Lung microvascular endothelial cell (primary cell): Measurements from ENCODE around the gene SPINT2. TPM values are rescaled to one million over a fixed set of nuclear protein-coding genes. Genes with fewer than 3 reads are reported as not detected.
A peak's percentile ranks its signal among the peaks of the same experiment; 100 is the strongest.
"Not testable (repeated sequence)": the region's sequence is repeated elsewhere in the genome, so short reads cannot be mapped to it uniquely, and the experiment has no call there.

Experiments
- DNase-seq, 2 donors: peaks; one replicate each; pipeline versions ENCODE4 v3.0.0 to v3.0.0-alpha.2; 2010; ENCODE audit warnings: low read depth in 2 of 2
- total RNA-seq: library from RNA; depleted of rRNA; stranded (reverse); fragments of >200 nt; gene quantifications from 2 replicates; pipeline ENCODE4 v1.2.1, GENCODE V29; 2014

Gene SPINT2, protein sequence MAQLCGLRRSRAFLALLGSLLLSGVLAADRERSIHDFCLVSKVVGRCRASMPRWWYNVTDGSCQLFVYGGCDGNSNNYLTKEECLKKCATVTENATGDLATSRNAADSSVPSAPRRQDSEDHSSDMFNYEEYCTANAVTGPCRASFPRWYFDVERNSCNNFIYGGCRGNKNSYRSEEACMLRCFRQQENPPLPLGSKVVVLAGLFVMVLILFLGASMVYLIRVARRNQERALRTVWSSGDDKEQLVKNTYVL
- 26.8 and 27.0 TPM in 2 replicates for total RNA-seq

DNA sequence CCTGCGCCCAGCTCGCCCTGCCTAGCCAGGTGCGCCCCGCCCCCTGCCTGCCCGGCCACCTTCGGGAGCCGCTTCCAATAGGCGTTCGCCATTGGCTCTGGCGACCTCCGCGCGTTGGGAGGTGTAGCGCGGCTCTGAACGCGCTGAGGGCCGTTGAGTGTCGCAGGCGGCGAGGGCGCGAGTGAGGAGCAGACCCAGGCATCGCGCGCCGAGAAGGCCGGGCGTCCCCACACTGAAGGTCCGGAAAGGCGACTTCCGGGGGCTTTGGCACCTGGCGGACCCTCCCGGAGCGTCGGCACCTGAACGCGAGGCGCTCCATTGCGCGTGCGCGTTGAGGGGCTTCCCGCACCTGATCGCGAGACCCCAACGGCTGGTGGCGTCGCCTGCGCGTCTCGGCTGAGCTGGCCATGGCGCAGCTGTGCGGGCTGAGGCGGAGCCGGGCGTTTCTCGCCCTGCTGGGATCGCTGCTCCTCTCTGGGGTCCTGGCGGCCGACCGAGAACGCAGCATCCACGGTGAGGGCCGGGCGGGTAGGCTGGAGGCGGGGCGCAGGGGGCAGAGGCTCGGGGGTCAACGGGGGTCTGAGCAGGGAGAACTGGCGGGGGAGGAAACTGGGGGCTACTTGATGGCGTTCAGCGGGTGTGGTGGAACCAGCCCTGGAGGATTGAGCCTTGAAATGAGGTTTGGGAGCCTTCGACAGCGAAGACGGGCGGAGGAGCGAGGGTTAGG is at the start of gene SPINT2:
Gene SPINT2, plus strand, starts transcription at position 88 of the 727 bp plus-strand sequence. Its CDS starts 320 bp downstream, at position 408.
- DNase-seq = peak in 1 of 2 donors; percentile 40

DNA sequence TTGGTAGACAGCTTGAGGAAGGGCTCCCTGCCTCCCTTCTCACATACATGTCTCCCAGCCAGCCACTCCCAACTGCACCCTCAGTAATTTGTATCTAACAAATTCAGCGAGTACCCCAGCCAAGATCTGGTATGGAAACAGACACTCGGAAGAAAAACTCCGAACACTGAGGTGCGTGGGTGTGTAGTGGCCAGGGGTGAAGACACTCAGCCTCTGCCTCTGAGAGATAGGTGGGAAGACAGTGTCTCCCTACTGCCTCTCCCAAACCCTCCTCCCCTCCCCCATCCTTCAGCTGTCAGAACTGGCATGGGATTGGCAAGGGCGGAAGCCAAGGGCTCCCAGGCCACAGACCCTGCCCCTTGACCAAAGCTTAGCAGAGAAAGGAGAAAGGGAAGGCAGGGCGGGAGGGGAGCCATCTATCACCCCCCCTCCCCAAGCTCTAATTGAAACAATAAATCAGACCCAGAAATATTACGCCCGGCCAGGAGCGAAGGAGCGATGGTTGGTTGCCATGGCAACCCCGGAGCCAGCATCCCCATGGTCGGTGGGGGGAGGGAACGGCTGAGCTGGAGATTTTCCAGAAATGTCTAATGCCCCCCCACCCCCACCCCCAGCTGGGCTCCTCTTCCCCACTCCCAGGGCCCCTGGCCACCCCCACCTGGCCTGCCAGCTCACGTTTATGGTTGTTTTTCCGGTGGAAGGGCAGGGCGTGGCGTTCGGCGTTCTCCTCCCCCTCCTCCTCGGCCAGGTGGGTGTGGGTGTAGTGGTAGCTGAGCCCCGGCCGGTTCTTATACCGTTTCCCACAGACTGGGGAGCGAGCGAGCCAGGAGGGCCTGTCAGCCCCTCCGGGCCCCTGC is 47.4 kb upstream of the SPINT2 start:
- DNase-seq = no peak

DNA sequence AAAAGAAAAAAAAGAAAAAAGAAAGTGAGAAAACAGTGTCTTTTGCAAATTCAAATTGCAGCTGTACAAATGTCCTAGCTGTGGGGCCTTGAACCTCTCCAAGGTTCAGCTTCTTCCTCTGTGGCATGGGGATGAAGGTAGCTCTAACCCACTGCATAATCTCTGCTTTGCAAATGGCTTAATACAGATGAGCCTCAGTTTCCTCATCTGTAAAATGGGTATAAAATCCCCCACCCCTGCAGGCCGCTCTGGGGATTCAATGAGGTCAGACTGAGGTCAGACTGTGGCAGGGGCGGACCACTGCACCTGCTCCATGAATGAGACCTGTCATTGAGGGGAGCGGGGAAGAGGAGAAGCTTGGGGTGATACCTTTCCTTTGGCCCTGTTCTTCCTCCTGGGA is 46.2 kb upstream of the SPINT2 start:
- DNase-seq = no peak

DNA sequence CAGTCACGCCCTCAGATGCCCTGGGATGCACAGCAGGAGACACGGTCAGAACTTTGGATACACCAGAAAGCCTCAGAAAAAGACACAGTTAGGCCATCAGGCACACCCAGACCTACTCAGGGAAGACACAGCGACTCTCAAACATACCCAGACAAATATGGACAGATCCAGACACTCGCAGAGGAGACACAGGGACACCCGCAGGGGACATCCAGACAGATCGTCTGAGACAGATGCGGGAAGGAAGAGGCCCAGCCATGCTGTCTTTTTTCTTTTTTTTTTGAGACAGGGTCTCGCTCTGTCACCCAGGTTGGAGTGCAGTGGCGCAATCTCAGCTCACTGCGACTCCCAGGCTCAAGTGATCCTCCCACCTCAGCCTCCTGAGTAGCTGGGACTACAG is 45.2 kb upstream of the SPINT2 start:
- DNase-seq = no peak

DNA sequence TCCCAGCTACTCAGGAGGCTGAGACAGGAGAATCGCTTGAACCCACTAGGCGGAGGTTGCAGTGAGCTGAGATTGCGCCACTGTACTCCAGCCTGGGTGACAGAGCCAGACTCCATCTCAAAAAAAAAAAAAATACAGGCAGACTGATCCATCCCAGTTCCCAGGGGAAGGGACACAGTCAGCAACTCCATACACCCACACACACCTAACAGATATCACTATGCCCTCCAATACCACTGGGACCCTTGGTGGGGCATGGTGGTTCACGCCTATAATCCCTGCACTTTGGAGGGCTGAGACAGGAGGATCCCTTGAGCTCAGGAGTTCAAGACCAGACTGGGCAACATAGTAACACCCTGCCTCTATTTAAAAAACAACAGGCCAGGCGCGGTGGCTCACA is 43.0 kb upstream of the SPINT2 start:
- DNase-seq = no peak

DNA sequence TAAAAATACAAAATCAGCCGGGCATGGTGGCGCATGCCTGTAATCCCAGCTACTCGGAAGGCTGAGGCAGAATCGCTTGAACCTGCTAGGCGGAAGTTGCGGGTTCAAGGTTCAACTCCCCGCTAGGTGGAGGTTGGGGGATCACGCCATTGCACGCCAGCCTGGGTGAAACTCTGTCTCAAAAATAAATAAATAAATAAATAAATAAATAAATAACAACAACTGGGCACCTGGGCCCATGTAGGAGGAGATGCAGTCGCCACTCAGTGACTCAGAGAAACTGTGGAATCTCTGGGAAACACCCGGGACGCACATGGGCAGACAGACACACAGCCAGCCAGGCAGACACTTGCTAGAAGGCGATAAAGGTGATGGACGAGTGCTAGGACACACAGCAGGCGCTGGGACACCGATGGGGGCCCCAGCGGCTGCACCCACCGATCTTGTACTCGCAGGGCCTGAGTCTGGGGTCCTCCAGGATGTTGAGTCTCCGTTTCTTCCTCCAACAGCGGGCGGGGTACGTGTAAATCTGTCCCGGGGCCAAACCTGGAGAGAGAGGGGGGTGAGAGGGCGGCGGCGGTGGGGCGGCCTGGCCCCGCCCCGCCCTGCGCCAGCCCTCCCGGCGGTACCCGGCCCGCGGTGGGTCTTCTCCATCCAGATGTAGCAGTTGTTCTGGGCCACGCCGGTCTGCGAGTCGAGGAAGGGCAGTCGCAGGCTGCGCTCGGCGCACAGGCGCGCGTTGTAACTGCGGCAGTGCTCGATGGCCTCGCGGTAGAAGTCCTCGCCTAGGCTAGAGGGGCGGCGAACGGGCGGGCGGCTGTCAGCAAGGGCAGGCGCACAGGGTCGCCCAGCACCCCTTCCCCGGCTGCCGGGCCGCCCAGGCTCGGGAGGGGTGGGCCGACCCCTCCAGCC is 42.2 kb upstream of the SPINT2 start:
- no peak for DNase-seq

DNA sequence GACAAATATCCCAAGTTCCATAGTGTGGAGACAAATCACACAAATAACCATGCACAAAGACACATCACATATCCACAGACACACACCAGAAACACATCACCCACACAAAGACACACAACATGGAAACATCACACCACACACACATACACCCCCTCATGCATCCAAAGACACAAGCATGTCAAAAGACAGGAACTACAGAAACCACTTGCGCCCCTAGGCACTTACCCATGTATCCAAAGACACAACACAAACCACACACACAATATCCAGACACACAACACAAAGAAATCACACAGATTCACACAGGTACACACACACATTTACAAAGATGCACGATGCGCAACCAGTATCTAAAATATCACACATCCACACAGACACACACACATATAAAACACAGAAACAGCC is 41.3 kb upstream of the SPINT2 start:
- no peak for DNase-seq

DNA sequence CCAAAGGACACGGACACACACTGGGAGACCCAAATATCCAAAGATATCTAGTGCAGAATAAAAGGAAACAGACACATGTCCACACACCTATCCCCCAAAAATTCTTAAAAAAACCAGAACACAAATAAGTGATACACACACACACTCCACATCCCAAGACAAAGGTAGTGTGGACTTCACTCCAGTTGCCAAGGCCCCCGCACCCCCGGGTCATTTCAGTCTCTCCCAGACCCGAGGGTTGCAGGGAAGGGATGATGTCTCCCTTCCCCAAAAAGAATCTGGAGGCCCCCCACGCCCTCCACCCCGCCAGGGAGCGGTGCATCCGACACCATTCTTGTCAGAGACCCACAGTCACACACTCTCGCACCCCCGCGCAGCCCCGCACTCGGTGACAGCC is 40.8 kb upstream of the SPINT2 start:
- DNase-seq = no peak

DNA sequence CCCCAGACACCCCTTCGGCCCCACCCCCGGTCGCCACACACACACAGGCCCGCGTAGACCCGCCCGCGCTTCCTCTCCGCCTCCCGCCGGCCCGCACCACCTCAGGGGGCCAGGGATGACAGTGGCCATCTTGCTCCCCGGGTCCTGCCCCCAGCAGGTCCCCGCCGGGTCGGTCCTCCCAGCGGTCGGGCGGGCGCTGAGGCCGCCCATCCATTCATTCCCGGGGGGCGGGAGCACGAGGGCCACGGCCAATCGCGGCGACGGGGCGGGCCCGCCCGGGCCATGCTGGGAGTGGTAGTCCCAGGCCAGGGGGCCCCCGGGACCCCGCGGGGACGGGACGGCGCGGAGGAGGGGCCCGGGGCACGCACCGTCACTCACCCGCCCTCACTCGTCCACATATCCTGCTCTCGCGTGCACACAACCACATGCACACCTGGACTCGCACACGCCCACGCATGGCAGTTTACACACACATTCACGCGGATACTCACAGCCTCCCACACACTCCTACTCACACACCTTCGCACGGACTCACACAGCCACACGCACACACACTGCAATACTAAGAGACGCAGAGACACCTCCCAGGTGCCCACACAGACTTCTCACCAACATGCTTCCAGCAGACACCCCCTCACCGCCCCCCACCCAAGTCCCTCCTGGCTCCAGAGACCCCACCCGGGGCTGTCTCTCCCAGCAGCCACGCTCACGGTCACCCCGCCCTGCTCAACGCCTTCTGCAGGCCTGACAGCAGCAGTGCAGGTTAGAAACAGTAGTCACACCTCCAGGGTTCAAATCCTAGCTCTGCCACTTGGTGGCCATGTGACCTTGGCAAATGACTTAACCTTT is 40.1 kb upstream of the SPINT2 start, which contains the start of gene DPF1:
Gene DPF1, minus strand, starts transcription at position 209 of the 849 bp plus-strand sequence. Its CDS starts 80 bp downstream, at position 129.
- DNase-seq = peak; percentile 56 to 60

DNA sequence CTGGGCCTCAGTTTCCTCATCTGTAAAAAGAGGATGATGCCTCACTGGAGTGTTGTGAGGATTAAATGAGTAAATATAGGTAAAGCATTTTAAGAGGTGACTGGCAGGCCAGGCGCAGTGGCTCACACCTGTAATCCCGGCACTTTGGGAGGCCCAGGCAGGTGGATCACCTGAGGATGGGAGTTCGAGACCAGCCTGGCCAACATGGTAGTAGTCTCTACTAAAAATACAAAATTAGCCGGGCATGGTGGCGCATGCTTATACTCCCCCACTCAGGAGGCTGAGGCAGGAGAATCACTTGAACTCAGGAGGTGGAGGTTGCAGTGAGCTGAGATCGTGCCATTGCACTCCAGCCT is 39.5 kb upstream of the SPINT2 start:
- DNase-seq = not testable (repeated sequence)

DNA sequence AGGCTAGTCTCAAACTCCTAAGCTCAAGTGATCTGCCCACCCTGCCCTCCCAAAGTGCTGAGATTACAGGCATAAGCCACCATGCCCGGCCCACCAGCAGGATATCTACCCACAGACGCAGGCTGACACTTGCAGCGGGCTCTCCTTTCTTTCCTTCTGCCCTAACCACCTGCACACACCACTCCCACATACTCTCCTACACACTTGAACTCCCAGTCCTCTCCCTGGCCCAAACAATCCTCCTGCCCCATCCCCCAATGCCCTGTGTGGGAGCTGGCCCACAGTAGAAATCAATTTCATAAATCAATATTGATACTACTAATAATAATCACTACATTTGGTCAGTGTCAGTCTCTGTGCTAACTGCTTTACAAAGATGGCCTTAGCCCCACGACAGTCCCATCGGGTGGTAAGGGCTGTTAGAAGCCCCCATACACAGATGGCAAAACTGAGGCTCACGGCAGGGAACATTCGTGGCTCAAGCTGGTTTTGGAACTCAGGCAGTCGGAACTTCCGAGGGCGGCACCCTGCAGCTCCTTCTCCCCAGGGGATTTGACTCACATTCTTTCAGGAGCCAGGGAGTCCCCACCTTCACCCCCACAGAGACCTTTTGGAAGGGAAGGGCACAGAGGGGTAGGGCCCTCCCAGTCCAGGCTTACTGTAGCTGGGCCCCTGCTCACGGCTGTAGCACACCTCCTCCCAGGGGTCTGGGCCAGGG is 36.9 kb upstream of the SPINT2 start:
- DNase-seq = no peak

DNA sequence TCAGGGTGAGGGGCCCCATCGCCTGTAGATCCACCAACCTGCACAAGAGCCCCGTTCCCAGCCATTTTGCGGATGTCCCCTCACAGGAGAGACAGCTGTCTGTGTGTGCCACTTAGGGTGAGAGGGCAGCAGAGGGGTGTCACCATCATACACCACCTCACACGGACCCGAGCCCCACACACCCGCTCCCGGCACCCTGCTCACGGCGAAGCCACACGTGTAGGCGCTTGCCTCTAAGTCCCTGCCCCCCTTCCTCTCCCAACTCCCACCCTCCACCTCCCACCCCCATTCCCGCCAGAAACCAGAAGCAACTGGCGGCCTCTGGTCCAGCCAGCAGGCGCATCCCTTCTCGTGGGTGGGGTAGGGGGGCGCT is 36.4 kb upstream of the SPINT2 start:
- DNase-seq = no peak

DNA sequence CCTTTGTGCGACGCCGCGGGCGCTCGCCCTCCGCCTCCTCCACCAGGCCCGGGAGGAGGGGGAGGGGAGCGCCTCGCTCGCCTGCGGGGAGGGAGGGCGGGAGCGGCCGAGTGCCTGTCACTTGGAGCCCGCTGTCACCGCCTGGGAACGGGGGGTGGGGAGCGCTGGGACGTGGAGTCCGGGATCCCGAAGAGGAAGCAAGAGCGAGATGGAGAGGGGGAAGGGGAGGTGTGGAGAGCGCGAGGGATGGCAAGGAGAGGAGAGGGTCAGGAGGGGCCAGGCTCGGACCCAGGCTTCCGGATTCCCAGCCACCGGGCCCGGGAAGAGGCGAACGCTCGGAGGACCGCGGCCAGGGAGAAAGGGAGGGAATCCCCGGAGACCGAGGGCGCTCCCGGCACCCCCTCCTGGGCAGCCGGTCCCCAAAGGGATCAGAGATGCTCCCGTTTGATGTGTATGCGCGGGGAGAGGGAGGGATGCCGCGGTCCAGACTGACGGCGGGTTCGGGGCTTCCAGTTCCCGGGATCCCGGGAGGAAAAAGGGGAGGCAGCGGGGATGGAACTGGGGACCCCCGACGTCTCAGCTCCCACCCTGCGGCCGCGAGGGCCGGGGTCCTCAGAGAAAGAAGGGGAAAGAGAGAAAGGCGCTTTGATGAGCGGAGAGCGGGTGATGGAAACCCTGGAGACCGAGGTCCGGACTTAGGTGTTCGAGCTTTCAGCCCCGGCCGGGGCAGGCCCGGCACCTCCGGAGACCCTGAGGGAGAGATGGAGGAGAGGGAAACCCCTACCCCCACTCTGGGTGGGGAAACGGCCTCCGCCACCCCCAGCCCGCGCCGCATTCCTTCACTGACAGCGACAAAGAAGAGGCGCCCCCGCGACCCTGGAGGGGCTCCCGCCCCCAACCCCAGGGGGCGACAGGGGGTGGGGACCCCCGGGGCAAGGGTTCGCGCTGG is 35.6 kb upstream of the SPINT2 start:
- no peak for DNase-seq

DNA sequence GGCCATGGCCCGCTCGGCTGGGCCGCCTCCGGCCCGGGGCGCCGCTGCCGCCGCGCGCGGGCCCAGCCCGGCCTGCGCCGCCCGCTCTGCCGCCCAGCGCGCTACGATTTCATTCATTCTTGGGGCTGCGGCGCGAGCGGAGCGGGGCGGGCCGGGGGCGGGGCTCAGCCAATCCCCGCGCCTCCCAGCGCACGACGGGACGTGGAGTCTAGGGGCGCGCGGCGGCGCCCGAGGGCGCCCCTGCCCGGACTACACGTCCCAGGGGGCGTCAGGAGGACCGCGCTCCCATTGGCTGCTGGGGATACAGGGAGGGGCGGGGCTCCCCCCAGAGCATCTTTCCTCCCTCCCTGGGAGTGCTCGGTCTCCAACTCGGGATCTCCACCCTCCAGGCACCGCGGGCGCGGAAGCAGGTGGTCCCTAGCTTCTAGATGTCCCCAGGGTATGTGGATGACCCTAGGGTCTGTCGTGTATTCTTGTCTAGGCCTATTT is 34.7 kb upstream of the SPINT2 start:
- DNase-seq = peak; percentile 86 to 87

DNA sequence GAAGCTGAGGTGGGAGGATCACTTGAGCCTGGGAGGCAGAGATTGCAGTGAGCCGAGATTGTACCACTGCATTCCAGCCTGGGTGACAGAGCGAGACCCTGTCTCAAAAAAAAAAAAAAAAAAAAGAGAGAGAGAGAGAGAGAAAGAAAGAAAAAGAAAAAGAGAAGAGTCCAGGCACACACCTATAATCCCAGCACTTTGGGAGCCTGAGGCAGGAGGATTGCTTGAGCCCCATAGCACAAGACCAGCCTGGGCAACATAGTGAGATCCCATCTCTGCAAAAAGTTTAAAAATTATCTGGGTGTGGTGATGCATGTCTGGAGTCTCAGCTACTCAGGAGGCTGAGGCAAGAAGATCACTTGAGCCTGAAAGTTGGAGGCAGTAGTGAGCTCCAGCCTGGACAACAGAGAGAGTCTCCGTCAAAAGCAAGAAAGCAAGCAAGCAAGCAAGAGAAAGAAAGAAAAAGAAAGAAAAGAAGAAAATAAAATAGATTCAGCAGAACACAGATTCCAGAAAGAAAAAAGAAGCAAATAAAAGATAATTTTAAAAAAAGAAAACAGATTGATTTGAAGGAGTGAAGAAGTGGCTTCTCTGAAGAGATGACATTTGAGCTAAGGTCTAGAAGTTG is 33.8 kb upstream of the SPINT2 start:
- not testable (repeated sequence) for DNase-seq

DNA sequence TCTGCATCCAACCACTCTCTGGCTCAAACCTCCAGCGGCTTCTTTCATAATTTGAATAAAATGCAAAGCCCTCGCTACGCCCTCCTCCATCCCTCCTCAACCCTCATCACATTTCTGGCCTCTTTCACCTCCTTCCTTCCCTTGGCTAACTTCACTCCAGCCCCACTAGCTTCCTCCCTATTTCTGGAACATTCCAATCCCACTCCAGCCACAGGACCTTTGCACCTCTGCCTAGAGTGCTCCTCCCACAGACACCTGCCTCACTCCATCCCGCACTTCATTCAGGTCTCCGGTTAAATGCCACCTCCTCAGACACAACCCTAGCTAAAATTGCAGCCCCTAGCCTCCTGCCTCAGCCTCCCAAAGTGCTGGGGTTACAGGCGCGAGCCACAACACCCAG is 32.5 kb upstream of the SPINT2 start:
- DNase-seq = no peak

DNA sequence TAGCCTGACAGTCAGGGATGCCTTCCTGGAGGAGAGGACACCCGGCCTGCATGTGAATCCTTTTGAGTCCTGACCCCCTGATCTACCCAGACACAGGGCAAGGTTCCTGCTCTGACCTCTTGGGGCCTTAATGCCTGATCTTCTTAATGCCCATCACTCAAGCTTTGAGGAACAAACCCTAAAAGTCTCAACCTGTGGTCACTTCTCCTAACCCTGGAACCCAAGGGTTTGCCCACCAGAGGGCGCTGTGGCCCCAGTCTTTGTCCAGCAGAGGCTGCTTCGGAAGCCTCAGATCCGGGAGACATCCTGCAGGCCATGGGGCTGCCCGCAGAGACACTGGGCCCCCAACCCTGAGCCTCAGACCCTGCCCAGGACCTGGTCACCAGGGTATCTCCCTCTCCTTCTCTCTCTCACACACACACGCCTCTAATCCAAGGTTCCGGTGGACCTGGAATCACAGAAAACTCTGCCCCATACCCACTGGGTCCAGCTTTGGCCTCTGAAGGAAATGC is 30.6 kb upstream of the SPINT2 start:
- peak; percentile 71 to 79 for DNase-seq

DNA sequence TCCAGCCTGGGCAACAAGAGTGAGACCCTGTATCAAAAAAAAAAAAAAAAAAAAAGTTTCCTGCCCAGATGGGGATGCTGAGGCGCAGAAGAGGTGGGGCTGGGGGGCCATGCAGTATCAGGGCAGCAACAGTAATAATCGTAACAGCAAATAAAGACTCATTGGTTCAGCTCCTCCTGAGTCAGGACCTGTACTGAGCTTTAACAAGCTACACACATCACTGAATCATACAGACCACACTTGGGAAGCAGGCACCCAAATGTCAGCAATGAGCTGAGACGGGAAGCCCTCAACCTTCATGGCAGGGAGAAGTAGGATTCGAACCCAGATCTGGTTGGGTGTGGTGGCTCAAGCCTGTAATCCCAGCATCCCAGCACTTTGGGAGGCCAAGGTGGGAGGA is 29.8 kb upstream of the SPINT2 start:
- no peak for DNase-seq
